GM18520 (cell line): ENCODE data around the gene SEZ6L.

Experiments
- ATAC-seq: cut with Tn5 transposase; IDR thresholded peaks from one replicate; pipeline ENCODE4 v1.9.1; 2021; ENCODE audit not compliant: unreplicated experiment

Gene SEZ6L

GRCh38 chr22:26169315-26170111 lies at the start of gene SEZ6L:
TSS of gene SEZ6L (plus strand) at chr22:26169462. CDS start at chr22:26169670, 208 bp downstream.
- no peak for ATAC-seq

- no peak for ATAC-seq
Measured at GRCh38 chr22:26122920-26123468, 46.3 kb upstream of the SEZ6L start.

GRCh38 chr22:26124991-26125725 lies 44.1 kb upstream of the SEZ6L start:
- ATAC-seq = no peak

GRCh38 chr22:26127126-26127525 lies 42.1 kb upstream of the SEZ6L start:
- ATAC-seq = no peak

- no peak for ATAC-seq
Measured at GRCh38 chr22:26127556-26127955, 41.7 kb upstream of the SEZ6L start.

GRCh38 chr22:26131589-26132154 lies 37.6 kb upstream of the SEZ6L start:
- no peak for ATAC-seq

GRCh38 chr22:26134654-26135330 lies 34.5 kb upstream of the SEZ6L start:
- ATAC-seq = no peak

- no peak for ATAC-seq
Measured at GRCh38 chr22:26135806-26136205, 33.5 kb upstream of the SEZ6L start.

- ATAC-seq = no peak
Measured at GRCh38 chr22:26139310-26139709, 30.0 kb upstream of the SEZ6L start.

GRCh38 chr22:26141831-26142230 lies 27.4 kb upstream of the SEZ6L start:
- ATAC-seq = no peak

GRCh38 chr22:26143806-26144325 lies 25.4 kb upstream of the SEZ6L start:
- no peak for ATAC-seq

GRCh38 chr22:26159886-26160285 lies 9.4 kb upstream of the SEZ6L start:
- ATAC-seq = no peak

- no peak for ATAC-seq
Measured at GRCh38 chr22:26161746-26162145, 7.5 kb upstream of the SEZ6L start.

- ATAC-seq = no peak
Measured at GRCh38 chr22:26162926-26163325, 6.3 kb upstream of the SEZ6L start.

GRCh38 chr22:26164174-26164573 lies 5.1 kb upstream of the SEZ6L start:
- ATAC-seq = no peak

- no peak for ATAC-seq
Measured at GRCh38 chr22:26168330-26168851, 871 bp upstream of the SEZ6L start.

- ATAC-seq = no peak
Measured at GRCh38 chr22:26168939-26169314, 335 bp upstream of the SEZ6L start.

- no peak for ATAC-seq
Measured at GRCh38 chr22:26170112-26170492, 840 bp downstream of the SEZ6L start.

GRCh38 chr22:26170795-26171580 lies 1.7 kb downstream of the SEZ6L start:
- ATAC-seq = no peak

GRCh38 chr22:26172389-26172990 lies 3.2 kb downstream of the SEZ6L start:
- ATAC-seq = no peak
